Measurements from ENCODE around the gene RBM4.

- TF ChIP-seq SMARCC2 (IDR thresholded peaks at IDR 0.05): no peak
- TF ChIP-seq ZNF354B (CRISPR knock-in tag; IDR thresholded peaks at IDR 0.05): no peak
- TF ChIP-seq GABPB1 (CRISPR knock-in tag; IDR thresholded peaks at IDR 0.05): no peak
Observed at GRCh38 chr11:66631883-66632282, 6.6 kb upstream of the RBM4 start.

Measured in HepG2 (cell line).